GM15510 (cell line): ENCODE measurements around the gene DMBX1.

ENCODE experiments used
- POLR2A ChIP-seq: IDR thresholded peaks from 3 replicates; pipeline ENCODE4 v1.6.1; 2011; ENCODE audit warnings: borderline replicate concordance; ENCODE audit not compliant: insufficient read length; ENCODE audit errors: extremely low read depth

The DMBX1 gene

GRCh38 chr1:46469881-46470280 is 19.8 kb upstream of the DMBX1 start:
- TF ChIP-seq POLR2A = no peak

DNA sequence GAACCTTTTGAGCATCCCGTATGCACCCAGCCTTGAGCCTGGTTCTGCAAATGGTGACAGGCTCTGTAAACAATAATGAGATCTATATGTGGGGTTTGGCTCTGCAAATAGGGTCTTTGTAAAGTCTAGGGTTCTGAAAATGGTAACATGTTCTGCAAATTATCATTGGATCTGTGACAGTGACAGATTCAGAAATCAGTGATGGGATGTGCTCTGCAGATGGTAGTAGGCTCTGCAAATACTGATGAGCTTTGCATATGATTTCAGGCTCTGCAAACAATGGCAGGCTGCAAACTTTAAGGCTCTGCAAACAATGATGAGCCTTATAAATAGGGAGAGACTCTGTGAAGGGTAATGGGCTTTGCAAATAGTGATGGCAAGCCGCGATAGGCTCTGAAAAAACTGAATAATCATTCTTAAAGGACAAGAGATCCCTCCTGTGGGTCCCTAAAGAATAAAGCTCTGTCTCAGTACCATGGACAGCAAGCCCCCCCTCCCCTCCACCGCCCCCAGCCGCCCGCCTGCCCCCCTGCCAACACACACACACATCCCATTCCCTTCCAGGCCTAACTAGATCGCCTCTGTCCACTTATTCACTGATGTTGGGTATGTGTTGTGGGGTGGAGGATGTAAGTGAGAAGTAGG is 17.7 kb upstream of the DMBX1 start:
- no peak for TF ChIP-seq POLR2A

GRCh38 chr1:46472498-46473181 is 17.0 kb upstream of the DMBX1 start:
- no peak for TF ChIP-seq POLR2A

- no peak for TF ChIP-seq POLR2A
These were observed 15.6 kb upstream of the DMBX1 start for GRCh38 chr1:46473991-46474390.

- no peak for TF ChIP-seq POLR2A
These were observed 15.1 kb upstream of the DMBX1 start for GRCh38 chr1:46474570-46474969.

DNA sequence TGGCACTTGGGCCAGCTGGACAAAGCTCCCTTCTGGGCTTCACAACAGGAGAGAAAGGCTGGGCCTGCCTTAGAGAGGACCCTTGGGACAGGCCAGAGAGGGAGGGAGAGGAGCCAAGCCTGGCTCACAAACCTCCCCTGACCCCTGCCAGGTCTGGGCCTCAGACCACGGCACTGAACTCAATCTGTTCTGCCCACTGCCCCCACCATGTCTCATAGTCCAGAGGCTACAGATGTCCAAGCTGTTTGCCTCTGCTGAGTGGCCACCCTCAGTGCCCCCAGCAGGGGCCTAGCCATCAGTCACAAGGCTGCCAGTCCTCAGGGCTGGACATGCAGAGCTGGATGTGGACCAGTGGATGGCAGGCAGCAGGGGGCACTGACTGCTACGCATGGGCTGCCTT is 13.0 kb upstream of the DMBX1 start:
- TF ChIP-seq POLR2A = no peak

DNA sequence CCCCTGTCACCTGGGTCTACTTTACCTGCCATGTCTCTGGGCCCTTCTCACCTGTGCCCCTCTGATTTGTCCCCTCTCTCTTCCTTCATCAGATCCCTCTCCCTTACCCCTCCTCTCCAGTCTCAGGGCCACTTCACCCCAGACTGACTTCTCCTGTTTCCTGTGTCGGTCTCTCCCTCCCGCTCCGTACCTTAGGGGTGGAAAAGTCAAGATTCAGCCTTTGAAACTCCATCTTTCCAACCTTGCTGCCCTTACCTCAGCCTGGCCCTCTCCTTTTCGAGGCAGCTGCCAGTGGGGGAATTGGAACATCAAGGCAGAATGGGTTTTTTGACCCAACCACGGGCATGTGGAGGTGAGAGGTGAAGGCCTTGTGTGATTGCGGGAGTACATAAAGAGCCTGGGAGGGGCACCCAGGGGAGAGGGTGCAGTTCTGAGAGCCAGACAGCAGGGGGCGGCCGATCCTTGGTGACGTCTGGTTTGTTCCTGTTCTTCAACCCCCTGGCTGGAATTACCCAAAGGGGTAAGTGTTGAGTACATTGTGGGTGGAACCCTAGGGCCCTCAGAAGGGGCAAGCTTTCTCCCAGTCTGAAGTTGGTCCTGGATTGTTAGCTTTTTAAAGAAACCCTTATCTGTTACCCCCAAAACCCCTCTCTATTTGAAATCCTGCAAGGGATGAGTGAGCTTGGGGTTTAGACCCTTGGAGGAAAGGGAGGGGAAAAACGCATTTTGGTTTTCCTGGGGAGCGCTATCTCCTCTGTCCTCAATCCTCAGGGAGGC is 12.3 kb upstream of the DMBX1 start:
- TF ChIP-seq POLR2A = no peak

- no peak for TF ChIP-seq POLR2A
These were observed 10.7 kb upstream of the DMBX1 start for GRCh38 chr1:46478721-46479485.

DNA sequence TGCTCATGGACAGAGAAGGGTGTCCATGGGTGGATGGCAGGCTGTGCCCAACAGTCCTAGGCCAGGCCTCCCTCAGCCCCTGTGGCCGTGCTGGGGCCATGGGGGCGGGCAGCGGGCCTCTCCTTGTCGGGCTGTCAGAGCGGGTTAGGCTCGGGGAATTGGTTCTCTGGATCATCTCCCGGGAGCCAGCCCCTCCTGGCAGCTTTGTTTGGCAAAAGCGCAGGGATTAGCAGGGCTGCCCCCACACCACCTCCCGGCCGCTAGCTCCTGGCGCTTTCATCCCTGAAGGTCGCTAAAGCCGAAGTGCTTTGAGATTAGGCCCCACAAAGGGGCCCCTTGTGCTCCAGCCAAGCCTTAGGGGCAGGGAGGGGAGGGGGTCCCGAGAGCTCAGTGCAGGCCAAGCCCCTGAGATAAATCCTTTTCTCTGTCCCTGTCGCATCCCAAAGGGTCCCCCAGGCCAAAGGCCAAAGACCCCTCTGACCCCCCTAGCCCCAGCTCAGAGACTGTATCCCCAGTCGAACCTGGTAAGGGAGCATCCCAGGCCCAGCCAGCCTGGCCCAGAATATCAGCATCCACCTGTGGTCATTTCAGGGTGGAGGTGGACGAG is 9.8 kb upstream of the DMBX1 start:
- no peak for TF ChIP-seq POLR2A

GRCh38 chr1:46480959-46481646 is 8.5 kb upstream of the DMBX1 start:
- TF ChIP-seq POLR2A = no peak

DNA sequence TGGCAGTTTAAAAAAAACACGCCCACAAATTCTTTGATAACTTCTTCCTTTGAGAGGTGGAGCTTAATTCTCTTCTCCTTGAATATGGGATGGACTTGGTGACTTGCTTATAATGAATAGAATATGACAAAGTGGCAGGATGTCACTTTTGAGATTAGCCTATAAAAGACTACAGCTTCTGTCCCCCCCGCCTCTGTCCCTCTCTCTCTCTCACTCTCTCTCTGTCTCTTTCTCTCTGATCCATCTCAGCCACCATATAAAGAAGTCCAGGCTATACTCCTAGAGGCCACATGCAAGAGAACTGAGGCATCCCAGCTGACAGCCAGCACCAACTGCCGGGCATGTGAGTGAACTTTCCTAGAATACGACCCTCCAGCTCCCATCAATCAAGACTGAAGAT is 7.7 kb upstream of the DMBX1 start:
- no peak for TF ChIP-seq POLR2A

GRCh38 chr1:46483589-46483988 is 6.0 kb upstream of the DMBX1 start:
- no peak for TF ChIP-seq POLR2A

DNA sequence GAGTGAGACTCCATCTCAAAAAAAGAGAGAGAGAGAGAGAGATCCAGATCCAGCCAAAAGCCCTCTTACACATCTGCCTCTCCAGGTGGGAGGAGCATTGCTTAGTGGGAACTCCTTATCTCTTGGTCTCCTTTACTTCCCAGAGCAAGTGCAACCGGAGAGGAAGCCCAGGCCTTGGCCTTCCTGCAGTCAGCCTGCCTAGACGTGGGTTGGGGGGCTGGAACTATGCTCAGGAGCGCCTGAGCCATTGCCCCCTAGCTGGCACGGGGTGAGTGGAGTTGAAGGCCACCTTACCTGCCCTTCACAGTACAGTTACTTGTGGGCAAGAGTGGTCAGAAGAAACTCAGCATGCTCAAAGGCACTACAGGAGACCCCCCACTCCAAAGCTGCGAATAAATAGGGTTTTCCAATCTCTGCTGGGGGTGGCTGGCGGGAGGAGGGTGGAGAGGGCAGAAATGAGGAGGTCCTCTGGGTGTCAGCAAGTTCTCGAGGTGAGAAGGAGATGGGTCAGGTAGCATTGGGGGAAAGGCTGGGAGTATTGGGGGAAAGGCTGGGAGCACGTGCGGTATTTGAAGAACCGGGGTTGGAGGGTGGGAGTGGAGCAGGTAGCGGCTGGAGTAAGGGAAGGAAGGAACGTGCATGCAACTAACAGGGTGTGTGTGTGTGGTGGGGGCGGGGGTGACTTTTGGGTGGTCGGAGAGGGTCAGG is 4.7 kb upstream of the DMBX1 start:
- no peak for TF ChIP-seq POLR2A
